Heart right ventricle (tissue), 16 donors: ENCODE data around the gene ZBTB7B. TPM values are rescaled to one million over a fixed set of nuclear protein-coding genes. Genes with fewer than 3 reads are reported as not detected.
"Not testable (repeated sequence)": the region's sequence is repeated elsewhere in the genome, so short reads cannot be mapped to it uniquely, and the experiment has no call there.

Source experiments
- ATAC-seq, 8 donors: fragments of 200-7000 bp; cut with Tn5 transposase; one replicate each; pipeline ENCODE4 v1.9.1; 2020; ENCODE audit warnings: mild to moderate bottlenecking in 8 of 8, moderate library complexity in 8 of 8, moderate number of reproducible peaks in 1 of 8
- DNase-seq, 2 donors: peaks; one replicate each; pipeline ENCODE4 v3.0.0-alpha.2; 2020
- H3K27ac ChIP-seq, 10 donors: fragments of 200-600 bp; sonication (generic) in 2 of 10; one replicate each; pipeline versions ENCODE4 v1.5.0 to v1.8.0; 2020 to 2022; ENCODE audit warnings: mild to moderate bottlenecking in 3 of 10
- H3K27me3 ChIP-seq, 7 donors: fragments of 200-600 bp; one replicate each; pipeline ENCODE4 v1.8.0; 2021 to 2022; ENCODE audit warnings: mild to moderate bottlenecking in 2 of 7
- H3K36me3 ChIP-seq, 9 donors: fragments of 200-600 bp; sonication (generic) in 1 of 9; one replicate each; pipeline versions ENCODE4 v1.5.0 to v1.8.0; 2020 to 2022; ENCODE audit warnings: mild to moderate bottlenecking in 2 of 9
- H3K4me1 ChIP-seq, 9 donors: fragments of 200-600 bp; sonication (generic) in 1 of 9; one replicate each; pipeline versions ENCODE4 v1.5.0 to v1.8.0; 2020 to 2022; ENCODE audit warnings: mild to moderate bottlenecking in 4 of 9
- H3K4me3 ChIP-seq, 10 donors: fragments of 200-600 bp; sonication (generic) in 2 of 10; one replicate each; pipeline versions ENCODE4 v1.5.0 to v1.8.0; 2020 to 2022; ENCODE audit warnings: mild to moderate bottlenecking in 7 of 10, moderate library complexity in 2 of 10
- H3K9me3 ChIP-seq, 11 donors: fragments of 200-600 bp in 10 of 11; sonication (generic) in 2 of 11; one replicate each; pipeline versions ENCODE4 v1.5.0 to v1.8.0; 2013 to 2022; ENCODE audit warnings: mild to moderate bottlenecking in 2 of 11, control low read depth in 1 of 11, moderate library complexity in 1 of 11
- WGBS, 2 donors: extraction: QIAGEN DNeasy Blood & Tissue Kit; methylation state at CpG; one replicate each; pipeline ENCODE4 v1.1.7; 2013; ENCODE audit warnings: inconsistent platforms in 1 of 2; 5-methylcytosine and 5-hydroxymethylcytosine counted together
- intact Hi-C, 10 donors: fragments of 100-400 bp; cut with DNase I; formaldehyde crosslinking; loops; one replicate each; pipeline versions ENCODE4 v1.11.1 to v1.14.2; 2022
- polyA plus RNA-seq, 2 donors: library from polyadenylated mRNA; stranded (reverse); fragments of 200-250 nt; gene quantifications; one replicate each; pipeline ENCODE4 v1.2.3, GENCODE V29; 2013
- total RNA-seq, 10 donors: library from RNA; stranded (reverse); fragmentation: NEBNext Ultra II Directional in 3 of 10; extraction: Animal tissue kit (Norgen Biotek cat#: 25700) in 3 of 10; gene quantifications; one replicate each; pipeline versions ENCODE4 v1.2.1 to v1.2.4, GENCODE V29; 2021 to 2023
- TF ChIP-seq, protein P1 (sequence below), 9 donors: fragments of 200-600 bp; sonication (generic) in 2 of 9; IDR thresholded peaks; one replicate each; pipeline versions ENCODE4 v1.5.0 to v1.8.0; 2021 to 2022; ENCODE audit warnings: antibody characterized with exemption in 9 of 9, mild to moderate bottlenecking in 5 of 9, moderate library complexity in 1 of 9
- donor health status: Arrhythmogenic right ventricular cardiomyopathy.
- donor health status: ischemic (EF 13 %, LVEDD 7.1; RV severe dilation, severe dysfunction).
- donor health status: healthy with polysubstance abuse.
- donor health status: DM: no; HTN: yes; CAD: no.
- donor health status: DM: no; HTN: no; CAD: no.
- donor health status: ischemic (EF 25% LVEDD 6.9; RV normal size, moderate dysfunction).
- donor health status: ischemic (EF 25% LVEDD 5.7; RV mildly dilated, moderate dysfunction).
- donor health status: healthy.
- donor health status: DM: yes; HTN: yes; CAD: no.
- donor health status: Ischemic cardiomyopathy.
- donor health status: ischemic (EF 35%, LVEDD 5.7; RV mildly dilated, moderate dysfunction).
- donor health status: nonischemic (EF 11% LVEDD 7.7; RV severe dilation, severe dysfunction).
- donor health status: DM: yes; HTN: yes; CAD: no.
- donor health status: PGD.
- donor health status: ischemic (EF 29% LVEDD 5.4; RV normal size, mild dysfunction).
- donor health status: nonischemic (EF 23%, LVEDD 6.1; RV moderate dilation, normal function).

Gene ZBTB7B
- total and polyA plus RNA-seq, 12 donors = 25.7 to 54.7 (median 37.9) TPM

GRCh38 chr1:154995301-154995983, 7.2 kb upstream of the ZBTB7B start:
- TF ChIP-seq, protein P1, sequence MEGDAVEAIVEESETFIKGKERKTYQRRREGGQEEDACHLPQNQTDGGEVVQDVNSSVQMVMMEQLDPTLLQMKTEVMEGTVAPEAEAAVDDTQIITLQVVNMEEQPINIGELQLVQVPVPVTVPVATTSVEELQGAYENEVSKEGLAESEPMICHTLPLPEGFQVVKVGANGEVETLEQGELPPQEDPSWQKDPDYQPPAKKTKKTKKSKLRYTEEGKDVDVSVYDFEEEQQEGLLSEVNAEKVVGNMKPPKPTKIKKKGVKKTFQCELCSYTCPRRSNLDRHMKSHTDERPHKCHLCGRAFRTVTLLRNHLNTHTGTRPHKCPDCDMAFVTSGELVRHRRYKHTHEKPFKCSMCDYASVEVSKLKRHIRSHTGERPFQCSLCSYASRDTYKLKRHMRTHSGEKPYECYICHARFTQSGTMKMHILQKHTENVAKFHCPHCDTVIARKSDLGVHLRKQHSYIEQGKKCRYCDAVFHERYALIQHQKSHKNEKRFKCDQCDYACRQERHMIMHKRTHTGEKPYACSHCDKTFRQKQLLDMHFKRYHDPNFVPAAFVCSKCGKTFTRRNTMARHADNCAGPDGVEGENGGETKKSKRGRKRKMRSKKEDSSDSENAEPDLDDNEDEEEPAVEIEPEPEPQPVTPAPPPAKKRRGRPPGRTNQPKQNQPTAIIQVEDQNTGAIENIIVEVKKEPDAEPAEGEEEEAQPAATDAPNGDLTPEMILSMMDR (IDR thresholded peaks at IDR 0.05) = peak in 8 of 9 donors; percentile 15 to 69 (median 52)
- peaks cover 0 to 22% (median 2%) of the 10 kb centered on the region in 9 donors for H3K36me3 ChIP-seq
- H3K27me3 ChIP-seq, ATAC-seq, H3K27ac ChIP-seq, H3K4me3 ChIP-seq, H3K9me3 ChIP-seq: not testable (repeated sequence)
- peaks cover 8 to 44% (median 18%) of the 10 kb centered on the region in 9 donors for H3K4me1 ChIP-seq
- peak in 1 of 2 donors; percentile 67 for DNase-seq
- intact Hi-C loops = loop anchor here in 6 of 10 donors (5.0 kb wide), 1 partner anchor 33 kb away; the partner anchor contains the start of gene PYGO2 (in 6 of the 6)
- 61 to 63% methylated on average over 12 to 13 of the region's 13 CpGs for WGBS, 2 donors

GRCh38 chr1:154996966-154997701, 5.5 kb upstream of the ZBTB7B start:
- WGBS, 2 donors = 83 to 85% methylated on average over 15 of the region's 15 CpGs
- H3K36me3 ChIP-seq = peaks cover 0 to 9% (median 0%) of the 10 kb centered on the region in 9 donors
- H3K9me3 ChIP-seq = no peaks in the 10 kb centered on the region
- peaks cover 8 to 51% (median 18%) of the 10 kb centered on the region in 9 donors for H3K4me1 ChIP-seq
- TF ChIP-seq, protein P1 (IDR thresholded peaks at IDR 0.05) = no peak
- H3K4me3 ChIP-seq = no peak overlapping the region
- H3K27me3 ChIP-seq = no peaks in the 10 kb centered on the region
- no peak overlapping the region for H3K27ac ChIP-seq
- no peak for DNase-seq
- intact Hi-C loops = loop anchor here in 6 of 10 donors (5.0 kb wide), 1 partner anchor 35 kb away; the partner anchor contains the start of gene PYGO2 (in 6 of the 6)
- ATAC-seq = no peak

DNA sequence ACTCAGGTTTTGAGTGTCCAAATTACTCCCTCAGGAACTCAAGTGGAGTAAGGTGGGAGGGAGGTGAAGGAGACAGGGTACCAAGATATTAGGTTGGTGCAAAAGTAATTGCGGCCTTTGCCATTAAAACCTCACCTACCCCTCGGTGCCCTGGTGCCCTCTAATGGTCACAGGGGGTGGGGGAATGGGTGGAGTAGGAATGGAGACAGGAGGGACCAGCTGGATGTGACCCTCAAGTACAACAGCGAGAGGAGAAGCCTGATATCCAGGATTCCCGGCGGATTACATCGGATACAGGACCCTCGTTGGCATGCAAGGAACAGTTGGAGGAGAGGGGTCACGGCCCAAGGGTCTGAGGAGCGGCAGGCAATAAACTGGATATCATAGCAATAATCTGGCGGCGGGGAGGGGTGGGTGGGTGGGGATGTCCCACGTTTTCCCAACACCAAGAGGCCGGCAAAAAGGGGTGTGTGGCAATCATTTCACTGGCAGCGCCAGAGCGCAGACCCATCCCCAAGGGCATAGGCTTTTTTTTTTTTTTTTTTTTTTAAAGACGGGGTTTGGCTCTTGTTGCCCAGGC, 4.3 kb upstream of the ZBTB7B start:
- WGBS, 2 donors = 73 to 84% methylated on average over 15 to 16 of the region's 16 CpGs
- Histone ChIP-seq H3K4me3 (no peak overlapping the region), H3K4me1 (peaks cover 8 to 51% (median 18%) of the 10 kb centered on the region in 9 donors), H3K9me3 (no peaks in the 10 kb centered on the region), H3K27ac (no peak overlapping the region), H3K36me3 (peaks cover 0 to under 1% (median 0%) of the 10 kb centered on the region in 9 donors), H3K27me3 (no peaks in the 10 kb centered on the region)
- TF ChIP-seq, protein P1 (IDR thresholded peaks at IDR 0.05) = no peak
- ATAC-seq (no peak), DNase-seq (no peak)
- intact Hi-C loops = loop anchor here in 6 of 10 donors (2.0 to 5.0 kb wide), 2 partner anchors 15 to 36 kb away; partner anchors contain the start of genes PYGO2 (in 6 of the 6) and FLAD1 (in 1 of the 6)
